HepG2 (cell line): ENCODE data around the gene MBD5. TPM values are rescaled to one million over a fixed set of nuclear protein-coding genes. Genes with fewer than 3 reads are reported as not detected.

Source experiments
- ATAC-seq: fragments of 200-7000 bp; cut with Tn5 transposase; 3 replicates; pipeline ENCODE4 v1.9.1; 2020; ENCODE audit warnings: mild to moderate bottlenecking, moderate library complexity
- BruUV-seq: library from RNA; stranded (reverse); fragments of 400-500 nt; replicated peaks from 2 replicates; lab custom pipeline; 2021; lab: Mats Ljungman, UMichigan
- CTCF ChIA-PET: fragments of 300-600 bp; formaldehyde crosslinking; extraction: SDS; loops from one replicate; lab custom pipeline; 2021; ENCODE audit warnings: low total read pairs, inconsistent platforms, low intra/inter-chr PET ratio; lab: Yijun Ruan, JAX
- POLR2A ChIA-PET: fragments of 350-600 bp; sonication (Branson Sonifier 250); formaldehyde crosslinking; loops from one replicate; lab custom pipeline; 2020; ENCODE audit warnings: antibody characterized with exemption, inconsistent platforms; lab: Yijun Ruan, JAX
- DNase-seq: peaks from one replicate; pipeline ENCODE4 v3.0.0-alpha.2; 2015; ENCODE audit warnings: low spot score
- FAIRE-seq: peaks from 3 replicates; lab custom pipeline; 2011; peaks lifted over from hg19 to GRCh38; lab: Jason Lieb, UNC
- H2AFZ ChIP-seq: one replicate; pipeline ENCODE4 v1.6.1; 2011; ENCODE audit warnings: low read length, inconsistent platforms
- H3K27ac ChIP-seq: fragments of 300-600 bp; 3 replicates; pipeline ENCODE4 v1.8.0; 2011; ENCODE audit warnings: mixed run types, mild to moderate bottlenecking, mixed read lengths, low read length, inconsistent platforms; ENCODE audit not compliant: insufficient read depth; ENCODE audit errors: extremely low read length
- H3K27me3 ChIP-seq, 2 experiments: fragments of 200-600 bp in 1 of 2; 2 replicates in 1 of 2; 3 replicates in 1 of 2; pipeline versions ENCODE4 v1.6.0 to v1.8.0; 2011; ENCODE audit warnings: low read length in 2 of 2, mild to moderate bottlenecking in 2 of 2, moderate library complexity in 2 of 2, inconsistent platforms in 1 of 2; ENCODE audit not compliant: insufficient read depth in 2 of 2, control insufficient read depth in 1 of 2
- H3K36me3 ChIP-seq, 2 experiments: fragments of 200-600 bp in 1 of 2; replicated peaks in 1 of 2; 2 replicates in 1 of 2; 3 replicates in 1 of 2; pipeline versions ENCODE4 v1.5.1 to v1.8.0; 2011; ENCODE audit warnings: low read length in 2 of 2, inconsistent platforms in 1 of 2; ENCODE audit not compliant: insufficient read depth in 2 of 2, control insufficient read depth in 1 of 2
- H3K4me1 ChIP-seq: 2 replicates; pipeline ENCODE4 v1.5.1; 2012; ENCODE audit warnings: low read length, inconsistent platforms; ENCODE audit not compliant: insufficient read depth
- H3K4me2 ChIP-seq: 2 replicates; pipeline ENCODE4 v1.6.0; 2011; ENCODE audit warnings: low read depth, low read length, inconsistent platforms
- H3K4me3 ChIP-seq, 3 experiments: fragments of 200-600 bp in 1 of 3; sonication (generic), shearing (Covaris generic) in 1 of 3; replicated peaks in 1 of 3; 2 replicates each; pipeline ENCODE4 v1.5.1; 2011 to 2016; ENCODE audit warnings: low read length in 3 of 3, inconsistent platforms in 2 of 3, low read depth in 2 of 3, mild to moderate bottlenecking in 2 of 3, control low read depth in 1 of 3, mixed read lengths in 1 of 3; ENCODE audit not compliant: insufficient read depth in 1 of 3
- H3K79me2 ChIP-seq: one replicate; pipeline ENCODE4 v1.6.1; 2011; ENCODE audit warnings: low read length, inconsistent platforms; ENCODE audit not compliant: insufficient read depth
- H3K9ac ChIP-seq: 2 replicates; pipeline ENCODE4 v1.6.0; 2011; ENCODE audit warnings: mild to moderate bottlenecking, low read depth, low read length, inconsistent platforms; ENCODE audit not compliant: insufficient read depth
- H3K9me3 ChIP-seq: 2 replicates; pipeline ENCODE4 v1.5.1; 2012; ENCODE audit warnings: mild to moderate bottlenecking, low read length
- H4K20me1 ChIP-seq: 2 replicates; pipeline ENCODE4 v1.6.0; 2011; ENCODE audit warnings: inconsistent platforms, mild to moderate bottlenecking, low read length, moderate library complexity; ENCODE audit not compliant: insufficient read depth
- TFAP4 ChIP-seq: sonication (generic); IDR thresholded peaks from 2 replicates; pipeline ENCODE4 v1.6.1; 2016; ENCODE audit warnings: low read depth, borderline replicate concordance
- ZNF281 ChIP-seq: sonication (generic); formaldehyde crosslinking; IDR thresholded peaks from 2 replicates; pipeline ENCODE4 v1.4.0; 2020; ENCODE audit warnings: missing genetic modification reagents, borderline replicate concordance
- ZNF468 ChIP-seq: sonication (generic); formaldehyde crosslinking; IDR thresholded peaks from 2 replicates; pipeline ENCODE4 v1.8.0; 2022; ENCODE audit warnings: mild to moderate bottlenecking, moderate library complexity, missing genetic modification reagents
- WGBS: methylation state at CpG from one replicate; pipeline ENCODE4 v1.1.6; 2017; ENCODE audit warnings: low lambda C conversion rate; 5-methylcytosine and 5-hydroxymethylcytosine counted together
- in situ Hi-C: cut with HindIII; loops from 2 replicates; pipeline ENCODE4 v1.10.0; 2017; ENCODE audit warnings: low pct_unique_long_range_greater_than_20kb; ENCODE audit not compliant: extremely low pct_ligation_motif_present
- intact Hi-C: fragments of 100-400 bp; cut with micrococcal nuclease; formaldehyde crosslinking; loops from one replicate; pipeline ENCODE4 v1.10.0; 2022; ENCODE audit not compliant: unreplicated experiment
- polyA plus RNA-seq, 8 experiments: library from polyadenylated mRNA; depleted of rRNA in 3 of 8; stranded (reverse) in 7 of 8; unstranded in 1 of 8; fragments of >200 nt; fragmentation: Illumina TruSeq in 4 of 8; extraction: Trizol in 4 of 8; gene quantifications; 2 replicates each; pipeline versions ENCODE4 v1.2.1 to v1.2.3, GENCODE V29; 2011 to 2016; ENCODE audit warnings: low read depth in 4 of 8, missing spikeins in 1 of 8, mixed read lengths in 1 of 8; ENCODE audit not compliant: insufficient read depth in 1 of 8
- total RNA-seq, 5 experiments: library from RNA; depleted of rRNA; stranded (reverse); fragments of >200 nt; fragmentation: Illumina TruSeq; extraction: Trizol; gene quantifications; 2 replicates each; pipeline ENCODE4 v1.2.3, GENCODE V29; 2016; ENCODE audit warnings: low read depth in 1 of 5

The MBD5 gene
- total and polyA plus RNA-seq, 2 of the 13 experiments (the other 11 are each of a cell fraction or from before 2014, with no cell fraction given), result 13.5 to 26.4 TPM

GRCh38 chr2:148416248-148416647 is 395.4 kb downstream of the MBD5 start:
- no peak for FAIRE-seq

More at GRCh38 chr2:148416248-148416647, 395.4 kb downstream of the MBD5 start:
- DNase-seq, result no peak
- ChIA-PET POLR2A (no interaction called here), CTCF (no interaction called here)
- H3K79me2 ChIP-seq, result no peaks in the 10 kb centered on the region
- no peaks in the 10 kb centered on the region for H4K20me1 ChIP-seq
- peaks cover 5% of the 10 kb centered on the region for H3K4me1 ChIP-seq
- peak; percentile 77; the same call in 1 of the 2 replicates for TF ChIP-seq ZNF281 (CRISPR knock-in tag)
- no peak for TF ChIP-seq ZNF468 (CRISPR knock-in tag)
- peak; percentile 16; the same call in 1 of the 2 replicates for TF ChIP-seq TFAP4
- H3K9me3 ChIP-seq, result peaks cover 16% of the 10 kb centered on the region
- peak; percentile 69 for ATAC-seq
- in situ Hi-C loops, result no loop called here
- no peak overlapping the region for H3K27ac ChIP-seq
- no peaks in the 10 kb centered on the region for H3K36me3 ChIP-seq
- no peak overlapping the region for H3K4me3 ChIP-seq
- H3K9ac ChIP-seq, result no peak overlapping the region
- no peak overlapping the region for H2AFZ ChIP-seq
- BruUV-seq, result no TSS peak
- intact Hi-C loops, result no loop called here
- WGBS, result 7% methylated on average over 1 of the region's 1 CpG
- no peaks in the 10 kb centered on the region for H3K27me3 ChIP-seq
- no peak overlapping the region for H3K4me2 ChIP-seq
